Neuronal stem cell (in vitro differentiated cells): ENCODE results near the gene KRI1.
"Not testable (repeated sequence)": the region's sequence is repeated elsewhere in the genome, so short reads cannot be mapped to it uniquely, and the experiment has no call there.

ENCODE experiments used
- DNase-seq: peaks from one replicate; pipeline ENCODE4 v3.0.0-alpha.2; 2013; ENCODE audit warnings: low spot score
- H2AFZ ChIP-seq: one replicate; pipeline ENCODE4 v1.6.1; 2013; ENCODE audit warnings: mild to moderate bottlenecking, low read length, inconsistent platforms
- H2AK5ac ChIP-seq: 2 replicates; pipeline ENCODE4 v1.6.1; 2013; ENCODE audit warnings: low read depth, mild to moderate bottlenecking, inconsistent platforms, low read length, moderate library complexity, mixed read lengths
- H2BK120ac ChIP-seq: 2 replicates; pipeline ENCODE4 v1.6.1; 2013; ENCODE audit warnings: low read depth, mild to moderate bottlenecking, inconsistent platforms, low read length, moderate library complexity, mixed read lengths
- H2BK12ac ChIP-seq: one replicate; pipeline ENCODE4 v1.6.1; 2013; ENCODE audit warnings: low read length, inconsistent platforms
- H2BK15ac ChIP-seq: 2 replicates; pipeline ENCODE4 v1.6.1; 2013; ENCODE audit warnings: mild to moderate bottlenecking, low read length, inconsistent platforms, mixed read lengths
- H2BK5ac ChIP-seq: one replicate; pipeline ENCODE4 v1.6.1; 2013; ENCODE audit warnings: inconsistent platforms, mild to moderate bottlenecking, low read length, moderate library complexity
- H3K14ac ChIP-seq: one replicate; pipeline ENCODE4 v1.6.1; 2013; ENCODE audit warnings: low read length, inconsistent platforms
- H3K18ac ChIP-seq: 2 replicates; pipeline ENCODE4 v1.6.1; 2013; ENCODE audit warnings: low read length, inconsistent platforms
- H3K23ac ChIP-seq: 2 replicates; pipeline ENCODE4 v1.6.1; 2013; ENCODE audit warnings: low read depth, mild to moderate bottlenecking, mixed read lengths, low read length, inconsistent platforms; ENCODE audit not compliant: poor library complexity
- H3K27ac ChIP-seq: replicated peaks from 3 replicates; pipeline ENCODE4 v1.5.1; 2013; ENCODE audit warnings: low read length, inconsistent platforms
- H3K27me3 ChIP-seq, 3 experiments: 2 replicates each; pipeline ENCODE4 v1.6.1; 2013; ENCODE audit warnings: low read length in 3 of 3, mild to moderate bottlenecking in 2 of 3, inconsistent platforms in 1 of 3, low read depth in 1 of 3, mixed read lengths in 1 of 3, moderate library complexity in 1 of 3; ENCODE audit not compliant: control insufficient read depth in 3 of 3, insufficient read depth in 3 of 3
- H3K36me3 ChIP-seq, 2 donors: replicated peaks in 1 of 2; 2 replicates each; pipeline ENCODE4 v1.6.1; 2013; ENCODE audit warnings: low read length in 2 of 2; ENCODE audit not compliant: control insufficient read depth in 2 of 2, insufficient read depth in 2 of 2
- H3K4ac ChIP-seq: 2 replicates; pipeline ENCODE4 v1.6.1; 2013; ENCODE audit warnings: inconsistent platforms, mild to moderate bottlenecking, low read length, moderate library complexity
- H3K4me1 ChIP-seq, 2 donors: 1 replicate in 1 of 2; 2 replicates in 1 of 2; pipeline ENCODE4 v1.6.1; 2013; ENCODE audit warnings: low read length in 2 of 2, low read depth in 1 of 2; ENCODE audit not compliant: control insufficient read depth in 2 of 2, insufficient read depth in 1 of 2
- H3K4me2 ChIP-seq: one replicate; pipeline ENCODE4 v1.6.1; 2013; ENCODE audit warnings: mild to moderate bottlenecking, low read length, inconsistent platforms; ENCODE audit not compliant: insufficient read depth, poor library complexity, severe bottlenecking
- H3K4me3 ChIP-seq, 2 donors: 2 replicates each; pipeline ENCODE4 v1.5.1; 2013; ENCODE audit warnings: low read length in 2 of 2, mild to moderate bottlenecking in 2 of 2, inconsistent platforms in 1 of 2, moderate library complexity in 1 of 2
- H3K79me1 ChIP-seq: one replicate; pipeline ENCODE4 v1.6.1; 2013; ENCODE audit warnings: low read depth, mild to moderate bottlenecking, inconsistent platforms, low read length, moderate library complexity
- H3K9ac ChIP-seq: one replicate; pipeline ENCODE4 v1.6.1; 2013; ENCODE audit warnings: mild to moderate bottlenecking, low read depth, low read length, inconsistent platforms; ENCODE audit not compliant: poor library complexity
- H3K9me3 ChIP-seq, 2 donors: replicated peaks in 1 of 2; 2 replicates each; pipeline versions ENCODE3 to v1.6.1; 2013; ENCODE audit warnings: low read length in 2 of 2, mild to moderate bottlenecking in 2 of 2, inconsistent platforms in 1 of 2, low read depth in 1 of 2, mixed read lengths in 1 of 2, moderate library complexity in 1 of 2; ENCODE audit not compliant: control insufficient read depth in 2 of 2, insufficient read depth in 1 of 2
- H4K8ac ChIP-seq: one replicate; pipeline ENCODE4 v1.6.1; 2013; ENCODE audit warnings: low read depth, mild to moderate bottlenecking, inconsistent platforms, low read length, moderate library complexity
- H4K91ac ChIP-seq: one replicate; pipeline ENCODE4 v1.6.1; 2013; ENCODE audit warnings: low read length, low read depth, mild to moderate bottlenecking, inconsistent platforms; ENCODE audit not compliant: poor library complexity
- WGBS, 2 donors: extraction: QIAGEN DNeasy Blood & Tissue Kit; methylation state at CpG; one replicate each; pipeline ENCODE4 v1.1.7; 2013; ENCODE audit warnings: missing lambda C conversion rate in 2 of 2, mixed read lengths in 1 of 2; ENCODE audit not compliant: insufficient read length in 2 of 2, insufficient replicate concordance in 1 of 2; ENCODE audit errors: extremely low coverage in 2 of 2; 5-methylcytosine and 5-hydroxymethylcytosine counted together

The KRI1 gene

DNA sequence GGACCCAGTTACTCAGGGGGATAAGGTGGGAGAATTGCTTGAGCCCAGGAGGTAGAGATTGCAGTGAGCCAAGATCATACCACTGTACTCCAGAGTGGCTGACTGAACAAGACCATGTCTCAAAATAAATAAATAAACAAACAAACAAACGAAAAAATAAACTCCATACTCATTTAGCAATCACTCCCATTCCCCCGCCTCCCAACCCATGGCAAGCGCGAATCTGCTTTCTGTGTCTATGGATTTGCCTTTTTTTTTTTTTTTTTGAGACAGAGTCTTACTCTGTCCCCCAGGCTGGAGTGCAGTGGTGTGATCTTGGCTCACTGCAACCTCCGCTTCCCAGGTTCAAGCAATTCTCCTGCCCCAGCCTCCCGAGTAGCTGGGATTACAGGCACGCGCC lies 38.9 kb downstream of the KRI1 start:
- H3K9me3 ChIP-seq, H2AFZ ChIP-seq, H3K4me1 ChIP-seq, H3K4me3 ChIP-seq, H3K9ac ChIP-seq, H3K4ac ChIP-seq, H3K23ac ChIP-seq, H2BK120ac ChIP-seq, H3K36me3 ChIP-seq, H3K27ac ChIP-seq, H2BK15ac ChIP-seq, H3K79me1 ChIP-seq, H2AK5ac ChIP-seq, H3K18ac ChIP-seq, DNase-seq, H3K14ac ChIP-seq, H2BK12ac ChIP-seq, H4K91ac ChIP-seq, H3K4me2 ChIP-seq, H4K8ac ChIP-seq, H2BK5ac ChIP-seq: not testable (repeated sequence)
- no CpG with 5 or more reads among the region's 8 CpGs for WGBS, 2 donors
- peaks cover 0 to 11% (median 0%) of the 10 kb centered on the region in 3 experiments for H3K27me3 ChIP-seq

DNA sequence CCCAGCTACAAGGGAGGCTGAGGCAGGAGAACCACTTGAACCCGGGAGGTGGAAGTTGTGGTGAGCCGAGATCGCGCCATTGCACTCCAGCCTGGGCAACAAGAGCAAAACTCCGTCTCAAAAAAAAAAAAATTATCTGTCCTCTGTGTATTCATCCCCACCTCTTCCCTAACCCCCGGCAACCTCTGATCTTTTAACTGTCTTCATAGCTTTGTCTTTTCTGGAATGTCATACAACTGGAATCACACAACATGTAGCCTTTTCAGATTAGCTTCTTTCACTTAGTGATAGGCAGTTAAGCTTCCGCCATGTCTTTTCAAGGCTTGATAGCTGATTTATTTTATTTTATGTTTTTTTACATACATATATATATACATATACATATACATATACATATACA lies 40.2 kb downstream of the KRI1 start:
- Histone ChIP-seq H3K23ac (no peak overlapping the region), H3K36me3 (no peaks in the 10 kb centered on the region), H3K4ac (no peak overlapping the region), H3K18ac (no peak overlapping the region), H4K8ac (no peak overlapping the region), H3K4me1 (no peaks in the 10 kb centered on the region), H2BK15ac (no peak overlapping the region), H3K14ac (no peak overlapping the region), H3K27me3 (peaks cover 0 to 21% (median 0%) of the 10 kb centered on the region in 3 experiments), H3K4me3 (no peak overlapping the region), H3K4me2 (no peak overlapping the region), H2BK12ac (no peak overlapping the region), H4K91ac (no peak overlapping the region), H3K27ac (no peak overlapping the region), H3K9ac (no peak overlapping the region), H2AFZ (no peak overlapping the region), H2AK5ac (no peak overlapping the region), H2BK5ac (no peak overlapping the region), H3K79me1 (no peaks in the 10 kb centered on the region), H3K9me3 (no peaks in the 10 kb centered on the region), H2BK120ac (no peak overlapping the region)
- no peak for DNase-seq
- no CpG with 5 or more reads among the region's 7 CpGs for WGBS, 2 donors

DNA sequence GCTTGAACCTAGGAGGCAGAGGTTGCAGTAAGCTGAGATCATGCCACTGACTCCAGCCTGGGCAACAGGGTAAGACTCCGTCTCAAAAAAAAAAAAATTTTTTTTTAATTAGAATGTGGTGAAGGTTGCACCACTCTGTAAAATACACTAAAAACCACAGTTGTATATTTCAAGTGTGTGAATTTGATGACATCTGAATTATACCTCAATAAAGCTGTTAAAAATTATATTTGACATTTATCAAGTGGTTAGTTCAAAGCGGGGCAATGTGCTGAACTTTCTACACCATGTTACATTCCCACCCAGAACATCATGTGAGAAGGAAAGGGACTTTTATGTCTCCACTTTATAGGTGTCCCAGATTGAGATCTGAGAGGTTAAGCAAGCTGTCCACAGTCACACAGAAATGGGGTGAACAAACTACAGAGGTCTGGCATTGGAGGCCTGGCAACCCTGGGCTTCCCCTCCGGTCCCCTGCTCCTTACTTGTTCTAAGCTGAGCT lies 42.6 kb downstream of the KRI1 start:
- no peak overlapping the region for H2BK12ac ChIP-seq
- H2AK5ac ChIP-seq, result no peak overlapping the region
- no peak overlapping the region for H3K27ac ChIP-seq
- no peak overlapping the region for H2AFZ ChIP-seq
- peaks cover 0 to 42% (median 8%) of the 10 kb centered on the region in 3 experiments for H3K27me3 ChIP-seq
- no peak overlapping the region for H3K23ac ChIP-seq
- H2BK15ac ChIP-seq, result no peak overlapping the region
- H3K4ac ChIP-seq, result no peak overlapping the region
- no CpG with 5 or more reads among the region's 3 CpGs for WGBS, 2 donors
- no peak overlapping the region for H3K4me3 ChIP-seq
- H2BK120ac ChIP-seq, result no peak overlapping the region
- no peak overlapping the region for H4K8ac ChIP-seq
- no peak overlapping the region for H3K4me2 ChIP-seq
- H3K14ac ChIP-seq, result no peak overlapping the region
- no peak for DNase-seq
- no peaks in the 10 kb centered on the region for H3K9me3 ChIP-seq
- H3K9ac ChIP-seq, result no peak overlapping the region
- H3K36me3 ChIP-seq, result no peaks in the 10 kb centered on the region
- no peak overlapping the region for H3K18ac ChIP-seq
- no peak overlapping the region for H2BK5ac ChIP-seq
- peaks cover 2 to 6% of the 10 kb centered on the region in 2 donors for H3K4me1 ChIP-seq
- H4K91ac ChIP-seq, result no peak overlapping the region
- H3K79me1 ChIP-seq, result no peaks in the 10 kb centered on the region

DNA sequence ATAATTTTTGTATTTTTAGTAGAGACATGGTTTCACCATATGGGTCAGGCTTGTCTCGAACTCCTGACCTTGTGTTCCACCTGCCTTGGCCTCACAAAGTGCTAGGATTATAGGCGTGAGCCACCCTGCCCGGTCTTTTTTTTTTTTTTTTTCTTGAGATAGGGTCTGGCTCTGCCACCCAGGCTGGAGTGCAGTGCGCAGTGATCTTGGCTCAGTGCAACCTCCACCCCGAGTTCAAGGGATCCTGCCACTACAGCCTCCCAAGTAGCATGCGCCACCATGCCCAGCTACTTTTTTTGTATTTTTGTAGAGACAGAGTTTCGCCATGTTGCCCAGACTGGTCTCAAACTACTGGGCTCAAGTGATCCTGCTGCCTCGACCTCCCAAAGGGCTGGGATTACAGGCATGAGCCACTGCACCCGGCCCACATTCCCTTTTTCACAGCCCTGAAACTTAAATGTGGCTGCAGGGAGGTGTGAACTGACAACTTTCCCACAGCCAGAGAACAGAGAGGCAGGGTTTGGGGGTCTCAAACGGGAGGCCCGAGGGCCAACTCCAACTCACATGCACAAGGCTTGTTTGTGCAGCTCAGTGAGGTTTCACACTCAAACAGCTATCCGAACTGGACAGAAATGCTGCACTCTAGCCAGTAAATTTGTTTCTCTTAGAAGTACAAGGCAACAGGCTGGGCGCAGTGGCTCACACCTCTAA lies 44.2 kb downstream of the KRI1 start:
- Histone ChIP-seq H4K8ac (no peak overlapping the region), H2AK5ac (no peak overlapping the region), H2BK5ac (no peak overlapping the region), H3K27me3 (peaks cover 0 to 57% (median 23%) of the 10 kb centered on the region in 3 experiments), H2AFZ (no peak overlapping the region), H2BK15ac (no peak overlapping the region), H3K27ac (no peak overlapping the region), H3K4me2 (no peak overlapping the region), H3K36me3 (no peaks in the 10 kb centered on the region), H2BK12ac (no peak overlapping the region), H2BK120ac (no peak overlapping the region), H3K4me3 (no peak overlapping the region), H3K14ac (no peak overlapping the region), H3K9ac (no peak overlapping the region), H3K4ac (no peak overlapping the region), H3K23ac (no peak overlapping the region), H3K4me1 (peaks cover 11 to 14% of the 10 kb centered on the region in 2 donors), H3K79me1 (peaks cover 2% of the 10 kb centered on the region), H3K9me3 (no peaks in the 10 kb centered on the region), H3K18ac (no peak overlapping the region), H4K91ac (no peak overlapping the region)
- no CpG with 5 or more reads among the region's 13 CpGs for WGBS, 2 donors
- DNase-seq, result no peak
